HG02588 (cell line): ENCODE measurements around the gene NR2C2AP.

Experiments used
- ATAC-seq: cut with Tn5 transposase; IDR thresholded peaks from one replicate; pipeline ENCODE4 v1.9.1; 2021; ENCODE audit warnings: mild to moderate bottlenecking, moderate library complexity; ENCODE audit not compliant: unreplicated experiment

Gene NR2C2AP

GRCh38 chr19:19215792-19216191, 12.6 kb upstream of the NR2C2AP start:
- no peak for ATAC-seq

DNA sequence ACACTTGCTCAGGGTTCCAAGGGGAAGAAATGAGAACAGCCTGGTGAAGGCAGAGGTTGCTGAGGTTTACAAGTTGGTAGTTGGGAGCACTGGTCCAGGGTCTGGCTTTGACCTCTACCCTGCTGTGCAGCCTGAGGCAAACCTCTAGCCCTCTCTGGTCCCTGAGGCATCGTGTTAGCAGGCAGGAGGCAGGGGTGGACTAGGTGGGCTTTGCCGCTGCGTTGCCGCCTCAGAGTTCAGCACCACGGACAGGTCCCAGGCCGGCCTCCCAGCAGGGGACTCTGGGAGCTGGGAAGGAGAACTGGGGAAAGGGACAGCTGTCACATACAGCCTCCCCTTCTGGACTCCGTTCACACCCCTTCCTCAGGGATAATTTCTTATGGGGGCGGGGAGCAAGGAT, 11.7 kb upstream of the NR2C2AP start:
- no peak for ATAC-seq

DNA sequence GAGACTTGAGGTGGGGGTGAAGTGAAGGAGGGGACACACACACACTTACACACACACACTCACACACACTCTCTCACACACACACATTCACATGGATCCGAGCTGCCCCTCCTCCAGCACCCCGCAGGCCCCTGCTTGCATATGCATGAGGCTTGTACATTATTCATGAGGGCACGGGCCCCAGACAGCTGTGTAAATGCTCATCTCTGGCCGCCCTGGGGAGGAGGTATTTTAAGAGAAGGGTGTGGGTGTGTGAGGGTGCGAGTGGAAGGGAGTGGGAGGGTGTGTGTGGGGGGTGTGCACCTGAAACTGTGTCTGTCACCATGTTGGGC, 10.9 kb upstream of the NR2C2AP start:
- ATAC-seq: no peak

- no peak for ATAC-seq
Measured at GRCh38 chr19:19213426-19214158, 10.4 kb upstream of the NR2C2AP start.

- ATAC-seq: no peak
Measured at GRCh38 chr19:19212916-19213315, 9.7 kb upstream of the NR2C2AP start.

- no peak for ATAC-seq
Measured at GRCh38 chr19:19211499-19212420, 8.5 kb upstream of the NR2C2AP start, which contains the start of gene NCAN. Gene NCAN (plus strand): TSS chr19:19211958. CDS start chr19:19216954, 4,996 bp downstream.

DNA sequence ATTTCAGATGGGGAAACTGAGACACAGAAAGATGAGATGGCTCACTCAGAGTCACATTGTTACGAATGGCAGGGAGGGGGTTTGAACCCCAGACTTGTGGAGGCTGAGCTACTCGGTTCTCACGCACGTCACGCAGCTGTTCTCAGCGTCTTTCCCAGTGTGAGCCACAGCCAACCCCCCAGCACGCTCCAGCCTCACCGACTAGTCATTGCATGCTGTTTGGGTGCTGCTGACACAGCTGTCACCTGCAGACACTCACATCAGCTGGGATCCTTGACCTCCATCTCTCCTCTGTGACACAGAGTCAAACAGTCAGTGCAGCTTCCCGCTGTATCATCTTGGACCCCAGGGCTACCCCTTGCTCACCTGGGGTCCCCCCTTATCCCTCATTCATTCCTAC, 6.2 kb upstream of the NR2C2AP start:
- ATAC-seq: no peak

DNA sequence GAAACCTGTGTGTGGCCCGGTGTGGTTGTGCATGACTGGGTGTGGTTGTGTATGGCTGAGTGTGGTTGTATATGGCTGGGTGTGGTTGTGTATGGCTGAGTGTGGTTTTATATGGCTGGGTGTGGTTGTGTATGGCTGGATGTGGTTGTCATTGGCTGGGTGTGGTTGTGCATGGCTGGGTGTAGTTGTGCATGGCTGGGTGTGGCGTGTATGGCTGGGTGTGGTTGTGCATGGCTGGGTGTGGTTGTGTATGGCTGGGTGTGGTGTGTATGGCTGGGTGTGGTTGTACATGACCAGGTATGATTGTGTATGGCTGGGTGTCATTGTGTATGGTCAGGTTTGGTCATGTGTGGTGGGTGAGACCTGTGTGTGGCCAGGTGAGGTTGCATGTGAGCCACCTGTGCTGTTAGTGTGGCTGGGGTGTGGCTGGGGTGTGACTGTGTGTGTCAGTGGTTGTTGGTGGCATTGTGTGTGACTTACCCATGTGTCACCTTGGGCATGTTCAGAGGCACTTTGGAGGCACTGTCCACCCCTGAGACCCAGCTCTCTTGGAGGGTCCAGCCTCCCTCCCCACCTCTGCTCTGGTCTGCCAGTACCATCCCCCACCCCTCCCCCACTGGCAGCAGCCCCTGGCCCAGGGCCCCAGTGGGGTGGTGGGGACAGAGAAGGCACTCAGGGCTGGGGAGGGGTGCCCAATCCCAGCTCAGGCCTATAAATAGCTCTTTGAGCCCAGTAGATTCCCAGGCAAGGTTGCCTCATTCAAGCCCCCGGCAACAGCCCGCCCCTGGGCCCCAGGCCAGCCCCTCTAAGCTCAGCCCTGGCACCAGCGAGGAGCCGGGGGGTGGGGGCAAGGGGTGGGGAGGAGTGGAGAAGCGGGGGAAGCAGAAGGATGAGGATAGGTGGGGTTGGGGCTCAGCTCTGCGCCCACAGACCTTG, 4.7 kb upstream of the NR2C2AP start:
- no peak for ATAC-seq

DNA sequence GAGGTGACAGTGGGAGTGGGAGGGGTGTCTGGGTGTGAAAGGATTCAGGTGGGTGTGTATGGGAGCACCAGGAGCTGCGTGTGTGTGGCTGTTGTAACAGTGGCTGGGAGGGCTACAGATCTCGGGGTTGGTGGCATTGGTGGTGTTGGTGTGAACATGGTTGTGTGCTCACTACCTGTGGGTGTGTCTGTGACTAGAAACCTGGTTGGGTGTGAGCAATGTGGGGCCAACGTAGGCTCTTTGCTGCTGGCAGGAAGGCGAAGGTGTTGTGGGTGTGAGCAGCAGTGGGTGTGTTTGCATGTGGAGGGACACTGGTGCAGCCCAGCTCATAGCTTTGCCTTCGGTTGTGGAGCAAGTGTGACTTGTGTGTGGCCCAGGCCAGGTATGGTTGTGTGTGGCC, 3.7 kb upstream of the NR2C2AP start:
- ATAC-seq: no peak

- no peak for ATAC-seq
Measured at GRCh38 chr19:19205416-19206410, 2.5 kb upstream of the NR2C2AP start.

DNA sequence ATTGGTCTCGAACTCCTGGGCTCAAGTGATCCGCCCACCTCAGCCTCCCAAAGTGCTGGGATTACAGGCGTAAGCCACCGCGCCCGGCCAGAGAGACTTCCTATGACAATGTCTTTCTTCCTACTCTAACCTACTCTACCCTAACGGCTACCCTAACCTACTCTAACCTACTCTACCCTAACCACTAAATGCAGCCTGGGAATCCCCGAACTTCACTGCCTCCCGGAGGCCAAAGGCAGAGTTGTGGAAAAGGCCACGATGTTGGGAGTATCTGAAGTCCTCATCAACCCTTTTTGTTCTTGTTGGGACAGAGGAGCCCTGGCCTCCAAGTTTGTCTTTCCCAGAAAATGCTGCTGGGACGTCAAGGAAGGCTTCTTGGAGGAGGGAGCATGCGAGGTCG, 967 bp upstream of the NR2C2AP start:
- no peak for ATAC-seq

- peak; percentile 8 for ATAC-seq
Measured at GRCh38 chr19:19202707-19203011, 555 bp downstream of the NR2C2AP start.

DNA sequence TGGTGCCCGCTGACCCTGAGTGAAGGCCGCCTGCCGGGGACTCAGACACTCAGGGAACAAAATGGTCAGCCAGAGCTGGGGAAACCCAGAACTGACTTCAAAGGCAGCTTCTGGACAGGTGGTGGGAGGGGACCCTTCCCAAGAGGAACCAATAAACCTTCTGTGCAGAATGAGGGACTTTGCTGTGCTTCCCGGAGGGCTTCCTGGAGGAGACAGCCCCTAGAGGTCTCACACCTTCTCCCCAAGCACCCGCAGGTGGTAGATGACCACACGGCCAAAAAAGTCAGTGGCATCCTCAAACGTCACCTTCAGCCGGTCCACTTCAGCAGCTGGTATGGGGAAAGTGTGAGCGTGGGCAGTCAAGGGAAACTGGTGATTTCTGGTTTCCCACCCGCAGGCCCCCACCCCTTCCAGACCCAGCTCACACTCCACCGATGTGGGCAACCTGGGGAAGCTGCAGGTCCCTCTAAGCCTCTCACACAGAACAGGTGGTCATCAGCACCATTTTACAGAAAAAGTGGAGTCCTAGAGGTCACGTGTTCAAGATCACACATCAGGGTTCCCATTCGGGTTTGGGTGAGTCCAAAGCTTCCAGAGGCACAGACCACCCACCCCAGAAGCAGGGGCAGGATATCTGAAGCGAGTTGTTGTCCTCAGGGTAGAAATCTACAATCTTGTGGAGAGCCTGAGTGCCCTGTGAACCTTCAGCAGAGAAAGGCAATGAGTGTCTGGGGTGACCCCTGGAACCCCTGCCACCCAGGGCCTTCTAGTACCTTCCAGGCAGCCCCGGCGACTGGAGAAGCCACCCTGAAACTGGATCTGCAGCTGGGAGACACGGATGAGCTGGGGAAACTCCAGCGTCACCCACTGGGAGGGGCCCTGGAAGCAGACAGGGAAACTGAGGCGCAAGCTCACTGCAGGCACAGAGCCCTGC, 1.2 kb downstream of the NR2C2AP start:
- ATAC-seq: no peak

- no peak for ATAC-seq
Measured at GRCh38 chr19:19193926-19194325, 9.3 kb downstream of the NR2C2AP start.

DNA sequence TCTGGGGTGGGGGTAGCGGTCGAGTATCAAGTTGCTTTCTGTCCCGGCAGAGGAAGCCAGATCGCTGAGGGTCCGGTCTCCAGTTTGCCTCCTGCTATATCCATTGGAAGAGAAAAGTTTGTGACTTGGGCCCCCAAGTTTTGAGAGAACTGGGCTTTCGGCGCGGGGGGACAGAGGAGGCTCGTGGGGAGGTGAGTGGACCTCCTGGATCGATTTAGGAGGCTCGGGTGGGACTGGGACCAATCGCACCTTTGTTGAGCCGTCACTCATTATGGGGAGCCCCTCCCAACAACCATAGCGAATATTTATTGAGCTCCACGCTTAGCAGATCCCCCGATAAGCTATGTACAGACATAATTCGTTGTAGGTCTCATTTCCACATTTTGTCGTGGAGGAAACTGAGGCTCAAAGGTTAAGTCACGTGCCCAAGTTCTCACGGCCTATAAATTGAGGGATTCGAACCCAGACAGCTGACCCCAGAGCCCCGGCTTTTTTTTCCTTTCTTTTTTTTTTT, 10.2 kb downstream of the NR2C2AP start:
- ATAC-seq: no peak

DNA sequence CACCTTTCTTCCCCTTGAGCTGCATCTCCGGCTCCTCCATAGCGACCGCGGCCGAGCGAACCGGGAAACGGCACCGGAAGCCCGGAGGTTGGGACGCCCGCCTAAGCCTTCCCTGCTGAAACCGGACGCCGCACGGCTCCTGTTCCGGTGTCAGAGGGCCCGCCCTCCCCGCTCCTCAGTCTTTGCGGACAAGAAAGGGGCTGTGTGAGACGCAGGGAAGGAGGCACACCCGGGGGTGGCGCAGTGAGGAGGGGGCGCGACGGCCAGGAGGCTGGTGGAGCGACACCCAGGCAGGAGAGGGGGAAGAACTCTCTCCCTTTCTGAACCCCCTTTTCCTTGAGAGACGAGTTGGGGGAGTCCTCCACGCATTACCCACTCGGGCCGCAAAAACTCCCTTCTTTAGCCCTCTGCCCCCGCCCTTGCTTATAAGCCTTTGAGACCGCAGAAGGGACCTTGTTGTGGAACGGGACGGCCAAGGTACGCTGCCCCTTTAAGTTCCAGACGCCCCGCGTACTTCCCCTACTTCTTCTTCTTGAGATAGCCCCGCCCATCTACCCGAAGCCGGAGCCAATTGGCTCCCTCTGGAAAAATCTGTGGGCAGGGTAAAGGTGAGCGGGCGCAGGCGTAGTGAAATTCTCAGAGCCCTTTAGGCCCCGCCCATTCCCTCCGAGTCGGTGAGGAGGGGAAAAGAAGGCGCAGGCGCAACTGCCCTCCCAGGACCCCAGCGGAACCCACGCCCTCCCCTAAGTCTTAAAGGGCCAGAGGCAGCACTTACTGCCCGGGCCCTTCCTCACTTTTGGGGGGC, 10.9 kb downstream of the NR2C2AP start, which contains the start of the genes BORCS8 and RFXANK:
TSS of gene BORCS8 (minus strand) at position 75 of the 805 bp plus-strand sequence. CDS start at position 40, 35 bp downstream.
TSS of gene RFXANK (plus strand) at position 181 of the 805 bp plus-strand sequence. CDS start 1,689 bp downstream, outside the sequence.
- peak; percentile 85 for ATAC-seq

DNA sequence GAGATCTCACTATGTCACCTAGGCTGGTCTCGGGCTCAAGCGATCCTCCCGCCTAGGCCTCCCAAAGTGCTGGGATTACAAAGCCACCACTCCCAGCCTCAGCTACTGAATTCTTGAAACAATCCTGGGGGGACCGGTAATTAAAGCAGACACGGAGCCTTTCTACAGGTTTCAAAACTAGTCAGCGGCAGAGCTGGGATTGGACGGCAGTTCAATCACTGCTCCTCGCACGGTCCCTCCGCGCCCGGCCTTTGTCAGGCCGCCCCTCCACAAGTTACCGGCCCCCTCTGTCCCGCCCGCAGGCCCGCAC, 11.5 kb downstream of the NR2C2AP start:
- ATAC-seq: no peak

- no peak for ATAC-seq
Measured at GRCh38 chr19:19186742-19187141, 16.5 kb downstream of the NR2C2AP start.
